WTC11 (cell line): ENCODE results near the gene ZNF414. TPM values are rescaled to one million over a fixed set of nuclear protein-coding genes. Genes with fewer than 3 reads are reported as not detected.

Source experiments
- ATAC-seq: fragments of 200-7000 bp; cut with Tn5 transposase; 2 replicates; pipeline ENCODE4 v1.10.0; 2021; ENCODE audit warnings: mild to moderate bottlenecking, moderate library complexity
- CTCF ChIA-PET: fragments of 300-600 bp; sonication (Branson Sonifier 250); formaldehyde crosslinking; loops from one replicate; lab custom pipeline; 2021; ENCODE audit warnings: antibody characterized with exemption; lab: Charles Lee
- POLR2A ChIA-PET: fragments of 350-600 bp; sonication (Branson Sonifier 250); formaldehyde crosslinking; loops from one replicate; lab custom pipeline; 2021; ENCODE audit warnings: antibody characterized with exemption; lab: Charles Lee
- DNase-seq: peaks from one replicate; pipeline ENCODE4 v3.0.0; 2021; ENCODE audit warnings: low spot score
- H3K27ac Mint-ChIP-seq: 2 replicates; pipeline ENCODE4 v1.8.0; 2021; ENCODE audit warnings: mixed read lengths
- H3K27me3 Mint-ChIP-seq: 2 replicates; pipeline ENCODE4 v1.8.0; 2021; ENCODE audit warnings: low read depth, mild to moderate bottlenecking, moderate library complexity, mixed read lengths
- H3K36me3 Mint-ChIP-seq: 2 replicates; pipeline ENCODE4 v1.8.0; 2021; ENCODE audit warnings: mixed read lengths
- H3K4me1 Mint-ChIP-seq: 2 replicates; pipeline ENCODE4 v1.8.0; 2022; ENCODE audit warnings: mixed read lengths
- H3K4me3 Mint-ChIP-seq: 2 replicates; pipeline ENCODE4 v1.8.0; 2021; ENCODE audit warnings: mild to moderate bottlenecking, moderate library complexity, mixed read lengths
- H3K9me3 Mint-ChIP-seq: 2 replicates; pipeline ENCODE4 v1.8.0; 2021; ENCODE audit warnings: mixed read lengths
- CREM ChIP-seq: sonication (generic); formaldehyde crosslinking; IDR thresholded peaks from 2 replicates; pipeline ENCODE4 v1.8.1; 2022; ENCODE audit warnings: mild to moderate bottlenecking, missing genetic modification reagents, moderate library complexity
- FOXJ3 ChIP-seq: sonication (generic); formaldehyde crosslinking; IDR thresholded peaks from 2 replicates; pipeline ENCODE4 v1.9.0; 2021; ENCODE audit warnings: missing genetic modification reagents, mild to moderate bottlenecking, borderline replicate concordance
- FOXK1 ChIP-seq: sonication (generic); formaldehyde crosslinking; IDR thresholded peaks from 2 replicates; pipeline ENCODE4 v1.8.0; 2022; ENCODE audit warnings: mild to moderate bottlenecking, moderate library complexity, missing genetic modification reagents
- GTF2I ChIP-seq: fragments of 250-450 bp; sonication (Bioruptor Pico); conservative IDR thresholded peaks from 2 replicates; pipeline ENCODE4 v1.4.0; 2021; ENCODE audit warnings: mild to moderate bottlenecking
- IRF2 ChIP-seq: sonication (generic); formaldehyde crosslinking; IDR thresholded peaks from 2 replicates; pipeline ENCODE4 v1.8.0; 2022; ENCODE audit warnings: low read depth, missing genetic modification reagents, borderline replicate concordance
- NFE2L1 ChIP-seq: sonication (generic); formaldehyde crosslinking; IDR thresholded peaks from 2 replicates; pipeline ENCODE4 v1.8.1; 2023; ENCODE audit warnings: missing genetic modification reagents
- NR2C2 ChIP-seq: sonication (generic); formaldehyde crosslinking; IDR thresholded peaks from 2 replicates; pipeline ENCODE4 v1.8.0; 2022; ENCODE audit warnings: mild to moderate bottlenecking, missing genetic modification reagents
- PRRX2 ChIP-seq: fragments of 250-450 bp; sonication (Bioruptor Pico); IDR thresholded peaks from 2 replicates; pipeline ENCODE4 v1.8.0; 2021; ENCODE audit warnings: mild to moderate bottlenecking
- RELA ChIP-seq: sonication (generic); formaldehyde crosslinking; IDR thresholded peaks from 2 replicates; pipeline ENCODE4 v1.8.1; 2022; ENCODE audit warnings: missing genetic modification reagents, mild to moderate bottlenecking, borderline replicate concordance
- RORB ChIP-seq: fragments of 250-450 bp; sonication (Bioruptor Pico); IDR thresholded peaks from 2 replicates; pipeline ENCODE4 v1.9.0; 2021; ENCODE audit warnings: mild to moderate bottlenecking
- SMAD4 ChIP-seq: sonication (generic); formaldehyde crosslinking; IDR thresholded peaks from 2 replicates; pipeline ENCODE4 v1.8.0; 2022; ENCODE audit warnings: mild to moderate bottlenecking, missing genetic modification reagents
- SP1 ChIP-seq: sonication (generic); formaldehyde crosslinking; conservative IDR thresholded peaks from 2 replicates; pipeline ENCODE4 v1.8.1; 2022; ENCODE audit warnings: missing genetic modification reagents
- TCF7 ChIP-seq: sonication (generic); formaldehyde crosslinking; IDR thresholded peaks from 2 replicates; pipeline ENCODE4 v1.8.0; 2022; ENCODE audit warnings: mild to moderate bottlenecking, low read depth, missing genetic modification reagents, moderate library complexity
- TEAD4 ChIP-seq: sonication (generic); formaldehyde crosslinking; IDR thresholded peaks from 2 replicates; pipeline ENCODE4 v1.8.0; 2022; ENCODE audit warnings: mild to moderate bottlenecking, missing genetic modification reagents
- TP53 ChIP-seq: sonication (generic); formaldehyde crosslinking; IDR thresholded peaks from 2 replicates; pipeline ENCODE4 v1.8.1; 2023; ENCODE audit warnings: mild to moderate bottlenecking, missing genetic modification reagents
- ZBTB21 ChIP-seq: sonication (generic); formaldehyde crosslinking; IDR thresholded peaks from 2 replicates; pipeline ENCODE4 v1.8.1; 2023; ENCODE audit warnings: mild to moderate bottlenecking, missing genetic modification reagents, borderline replicate concordance
- ZNF263 ChIP-seq: sonication (generic); formaldehyde crosslinking; IDR thresholded peaks from 2 replicates; pipeline ENCODE4 v1.8.1; 2022; ENCODE audit warnings: low read depth, mild to moderate bottlenecking, moderate library complexity, missing genetic modification reagents
- total RNA-seq: library from RNA; stranded (reverse); gene quantifications from 3 replicates; pipeline ENCODE4 v1.2.3, GENCODE V29; 2021
- TF ChIP-seq, protein P1 (sequence below): fragments of 250-450 bp; sonication (Bioruptor Pico); IDR thresholded peaks from 2 replicates; pipeline ENCODE4 v1.8.0; 2021; ENCODE audit warnings: mild to moderate bottlenecking
- TF ChIP-seq, protein P2 (sequence below): sonication (generic); formaldehyde crosslinking; IDR thresholded peaks from 2 replicates; pipeline ENCODE4 v1.8.0; 2022; ENCODE audit warnings: mild to moderate bottlenecking, missing genetic modification reagents
- TF ChIP-seq, protein P3 (sequence below): sonication (generic); formaldehyde crosslinking; IDR thresholded peaks from 2 replicates; pipeline ENCODE4 v1.8.0; 2022; ENCODE audit warnings: mild to moderate bottlenecking, missing genetic modification reagents
- TF ChIP-seq, protein P4 (sequence below): fragments of 200-600 bp; IDR thresholded peaks from 2 replicates; pipeline ENCODE4 v1.8.0; 2022; ENCODE audit warnings: antibody characterized with exemption

Gene ZNF414
- total RNA-seq, 1 experiment from 2014 or later: 38.2 TPM

DNA sequence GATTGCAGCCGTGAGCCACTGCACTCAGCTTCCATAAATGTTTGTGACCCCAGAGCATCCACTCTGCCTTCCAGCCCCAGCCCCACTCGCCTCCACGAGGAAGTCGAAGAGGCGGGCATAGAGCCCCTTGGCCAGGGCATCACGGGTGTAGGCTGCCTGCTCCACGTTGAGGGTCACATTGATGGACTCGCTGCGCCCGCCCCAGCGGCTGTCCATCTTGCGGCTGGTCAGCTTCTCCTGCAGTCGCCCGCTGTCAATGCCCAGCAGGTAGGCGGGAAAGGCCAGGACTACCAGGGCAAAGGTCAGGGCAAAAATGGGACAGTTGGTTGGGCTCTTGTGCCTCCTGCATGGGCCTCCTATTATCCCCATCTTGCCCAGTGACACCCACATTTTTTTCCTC lies 36.1 kb upstream of the ZNF414 start (continued):
- TF ChIP-seq TP53 (CRISPR knock-in tag) (no peak), ZNF263 (CRISPR knock-in tag) (no peak), TEAD4 (no peak), RORB (no peak), RELA (CRISPR knock-in tag) (no peak), FOXJ3 (CRISPR knock-in tag) (no peak)
- TF ChIP-seq, protein P1, sequence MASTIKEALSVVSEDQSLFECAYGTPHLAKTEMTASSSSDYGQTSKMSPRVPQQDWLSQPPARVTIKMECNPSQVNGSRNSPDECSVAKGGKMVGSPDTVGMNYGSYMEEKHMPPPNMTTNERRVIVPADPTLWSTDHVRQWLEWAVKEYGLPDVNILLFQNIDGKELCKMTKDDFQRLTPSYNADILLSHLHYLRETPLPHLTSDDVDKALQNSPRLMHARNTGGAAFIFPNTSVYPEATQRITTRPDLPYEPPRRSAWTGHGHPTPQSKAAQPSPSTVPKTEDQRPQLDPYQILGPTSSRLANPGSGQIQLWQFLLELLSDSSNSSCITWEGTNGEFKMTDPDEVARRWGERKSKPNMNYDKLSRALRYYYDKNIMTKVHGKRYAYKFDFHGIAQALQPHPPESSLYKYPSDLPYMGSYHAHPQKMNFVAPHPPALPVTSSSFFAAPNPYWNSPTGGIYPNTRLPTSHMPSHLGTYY (CRISPR knock-in tag): no peak
- TF ChIP-seq, protein P2, sequence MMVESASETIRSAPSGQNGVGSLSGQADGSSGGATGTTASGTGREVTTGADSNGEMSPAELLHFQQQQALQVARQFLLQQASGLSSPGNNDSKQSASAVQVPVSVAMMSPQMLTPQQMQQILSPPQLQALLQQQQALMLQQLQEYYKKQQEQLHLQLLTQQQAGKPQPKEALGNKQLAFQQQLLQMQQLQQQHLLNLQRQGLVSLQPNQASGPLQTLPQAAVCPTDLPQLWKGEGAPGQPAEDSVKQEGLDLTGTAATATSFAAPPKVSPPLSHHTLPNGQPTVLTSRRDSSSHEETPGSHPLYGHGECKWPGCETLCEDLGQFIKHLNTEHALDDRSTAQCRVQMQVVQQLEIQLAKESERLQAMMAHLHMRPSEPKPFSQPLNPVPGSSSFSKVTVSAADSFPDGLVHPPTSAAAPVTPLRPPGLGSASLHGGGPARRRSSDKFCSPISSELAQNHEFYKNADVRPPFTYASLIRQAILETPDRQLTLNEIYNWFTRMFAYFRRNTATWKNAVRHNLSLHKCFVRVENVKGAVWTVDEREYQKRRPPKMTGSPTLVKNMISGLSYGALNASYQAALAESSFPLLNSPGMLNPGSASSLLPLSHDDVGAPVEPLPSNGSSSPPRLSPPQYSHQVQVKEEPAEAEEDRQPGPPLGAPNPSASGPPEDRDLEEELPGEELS (CRISPR knock-in tag): no peak
- TF ChIP-seq, protein P3, sequence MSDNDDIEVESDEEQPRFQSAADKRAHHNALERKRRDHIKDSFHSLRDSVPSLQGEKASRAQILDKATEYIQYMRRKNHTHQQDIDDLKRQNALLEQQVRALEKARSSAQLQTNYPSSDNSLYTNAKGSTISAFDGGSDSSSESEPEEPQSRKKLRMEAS (CRISPR knock-in tag): no peak
- TF ChIP-seq, protein P4, sequence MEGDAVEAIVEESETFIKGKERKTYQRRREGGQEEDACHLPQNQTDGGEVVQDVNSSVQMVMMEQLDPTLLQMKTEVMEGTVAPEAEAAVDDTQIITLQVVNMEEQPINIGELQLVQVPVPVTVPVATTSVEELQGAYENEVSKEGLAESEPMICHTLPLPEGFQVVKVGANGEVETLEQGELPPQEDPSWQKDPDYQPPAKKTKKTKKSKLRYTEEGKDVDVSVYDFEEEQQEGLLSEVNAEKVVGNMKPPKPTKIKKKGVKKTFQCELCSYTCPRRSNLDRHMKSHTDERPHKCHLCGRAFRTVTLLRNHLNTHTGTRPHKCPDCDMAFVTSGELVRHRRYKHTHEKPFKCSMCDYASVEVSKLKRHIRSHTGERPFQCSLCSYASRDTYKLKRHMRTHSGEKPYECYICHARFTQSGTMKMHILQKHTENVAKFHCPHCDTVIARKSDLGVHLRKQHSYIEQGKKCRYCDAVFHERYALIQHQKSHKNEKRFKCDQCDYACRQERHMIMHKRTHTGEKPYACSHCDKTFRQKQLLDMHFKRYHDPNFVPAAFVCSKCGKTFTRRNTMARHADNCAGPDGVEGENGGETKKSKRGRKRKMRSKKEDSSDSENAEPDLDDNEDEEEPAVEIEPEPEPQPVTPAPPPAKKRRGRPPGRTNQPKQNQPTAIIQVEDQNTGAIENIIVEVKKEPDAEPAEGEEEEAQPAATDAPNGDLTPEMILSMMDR: no peak
- TF ChIP-seq, all 79 proteins: peak for 0

DNA sequence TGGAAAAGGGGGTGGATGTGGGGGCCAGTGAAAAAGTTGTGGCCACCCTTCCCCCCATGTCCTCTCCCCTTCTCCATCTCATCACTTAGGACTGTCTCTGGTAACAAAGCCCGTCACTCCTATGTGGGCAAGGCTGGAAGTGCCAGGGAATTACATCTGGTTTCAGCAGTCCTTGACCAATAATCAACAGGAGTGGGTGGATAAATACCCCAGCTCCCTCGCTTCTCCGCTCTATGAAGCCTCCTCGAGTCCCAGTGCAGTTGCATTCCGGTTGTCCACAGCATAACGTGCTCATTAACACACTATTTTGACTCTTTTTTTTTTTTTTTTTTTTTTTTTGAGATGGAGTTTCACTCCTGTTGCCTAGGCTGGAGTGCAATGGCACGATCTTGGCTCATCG lies 31.8 kb upstream of the ZNF414 start:
- CTCF ChIA-PET: interaction anchor here (0.8 to 1.7 kb wide), 3 partner anchors 33 to 41 kb away, joined by 3 to 9 read pairs (median 4); no protein-coding TSS in a partner anchor
- Mint-ChIP-seq H3K4me1 (no peaks in the 10 kb centered on the region), H3K4me3 (no peak overlapping the region), H3K27ac (no peak overlapping the region), H3K9me3 (no peaks in the 10 kb centered on the region), H3K27me3 (peaks cover 4% of the 10 kb centered on the region; the same call in 1 of the 2 replicates), H3K36me3 (peaks cover 14% of the 10 kb centered on the region)
- no peak for ATAC-seq
- POLR2A ChIA-PET: interaction anchor here (0.7 kb wide), 1 partner anchor 1731 kb away, joined by 10 read pairs; no protein-coding TSS in a partner anchor
- DNase-seq: no peak
- TF ChIP-seq SMAD4 (CRISPR knock-in tag) (no peak), NR2C2 (CRISPR knock-in tag) (no peak), PRRX2 (no peak), TCF7 (no peak), RORB (no peak), FOXK1 (CRISPR knock-in tag) (no peak), NFE2L1 (CRISPR knock-in tag) (no peak)
- TF ChIP-seq, protein P2 (CRISPR knock-in tag): no peak

DNA sequence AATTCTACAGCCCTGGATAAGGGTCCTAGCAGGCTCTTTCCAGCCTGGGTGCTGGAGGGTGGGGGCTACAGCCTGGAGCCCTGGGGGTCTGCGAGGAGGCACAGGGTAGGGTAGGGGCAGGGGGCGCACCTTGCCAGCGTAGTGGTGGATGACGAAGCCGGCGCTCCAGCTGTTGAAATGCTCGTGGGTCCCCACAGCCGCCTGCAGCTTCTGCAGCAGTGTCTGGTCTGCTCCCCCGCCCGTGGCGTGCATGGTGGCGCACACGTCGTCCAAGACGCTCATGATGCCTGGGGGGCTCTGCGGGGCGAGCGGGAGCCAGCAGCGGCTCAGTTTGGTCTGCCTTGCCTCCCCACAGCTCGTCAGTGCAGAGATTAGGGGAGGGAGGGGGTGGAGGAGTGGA lies 30.2 kb upstream of the ZNF414 start:
- peaks cover 14% of the 10 kb centered on the region for H3K36me3 Mint-ChIP-seq
- ChIA-PET CTCF (interaction anchor here (1.7 to 5.1 kb wide), 2 partner anchors 35 to 42 kb away, joined by 4 to 30 read pairs; no protein-coding TSS in a partner anchor), POLR2A (interaction anchor here (0.6 kb wide), 1 partner anchor 228 kb away, joined by 4 read pairs; no protein-coding TSS in a partner anchor)
- ATAC-seq (no peak), DNase-seq (no peak)
- no peaks in the 10 kb centered on the region for H3K4me1 Mint-ChIP-seq
- no peak overlapping the region for H3K27ac Mint-ChIP-seq
- H3K4me3 Mint-ChIP-seq: no peak overlapping the region
- H3K27me3 Mint-ChIP-seq: no peaks in the 10 kb centered on the region
- TF ChIP-seq GTF2I (CRISPR knock-in tag) (no peak), IRF2 (CRISPR knock-in tag) (no peak), SP1 (no peak), ZBTB21 (CRISPR knock-in tag) (no peak), CREM (CRISPR knock-in tag) (no peak), ZNF263 (CRISPR knock-in tag) (no peak), PRRX2 (no peak)
- no peaks in the 10 kb centered on the region for H3K9me3 Mint-ChIP-seq
